Measurements from ENCODE around the gene MAGEB4.

MAGEB4 gene

GRCh38 chrX:30219372-30219771 lies 22.4 kb upstream of the MAGEB4 start:
- H3K36me3 Mint-ChIP-seq (ENCODE audit: low read depth), result no peaks in the 10 kb centered on the region
- no peak for TF ChIP-seq CTCF (IDR thresholded peaks at IDR 0.05; ENCODE audit: unreplicated experiment in 3 of 3)
- H3K27ac Mint-ChIP-seq, result no peak overlapping the region
- H3K4me1 Mint-ChIP-seq, result peaks cover 9% of the 10 kb centered on the region
- peaks cover 3% of the 10 kb centered on the region for H3K27me3 Mint-ChIP-seq (ENCODE audit: low read depth)
- H3K9me3 Mint-ChIP-seq, result no peaks in the 10 kb centered on the region
- H3K4me3 Mint-ChIP-seq, result no peak overlapping the region

GRCh38 chrX:30220661-30221060 lies 21.1 kb upstream of the MAGEB4 start:
- no peak overlapping the region for H3K27ac Mint-ChIP-seq
- H3K9me3 Mint-ChIP-seq, result no peaks in the 10 kb centered on the region
- H3K36me3 Mint-ChIP-seq (ENCODE audit: low read depth), result no peaks in the 10 kb centered on the region
- peaks cover 3% of the 10 kb centered on the region for H3K27me3 Mint-ChIP-seq (ENCODE audit: low read depth)
- H3K4me1 Mint-ChIP-seq, result peaks cover 15% of the 10 kb centered on the region
- TF ChIP-seq CTCF (IDR thresholded peaks at IDR 0.05; ENCODE audit: unreplicated experiment in 3 of 3), result no peak
- H3K4me3 Mint-ChIP-seq, result no peak overlapping the region

- no peaks in the 10 kb centered on the region for H3K36me3 Mint-ChIP-seq (ENCODE audit: low read depth)
- TF ChIP-seq CTCF (IDR thresholded peaks at IDR 0.05; ENCODE audit: unreplicated experiment in 3 of 3), result no peak
- H3K4me1 Mint-ChIP-seq, result peaks cover 15% of the 10 kb centered on the region
- no peaks in the 10 kb centered on the region for H3K27me3 Mint-ChIP-seq (ENCODE audit: low read depth)
- peak overlapping the region in 2 of 3 experiments; percentile 36 to 72 for H3K27ac Mint-ChIP-seq
- H3K4me3 Mint-ChIP-seq, result no peak overlapping the region
- no peaks in the 10 kb centered on the region for H3K9me3 Mint-ChIP-seq
Observed at GRCh38 chrX:30224536-30224935, 17.3 kb upstream of the MAGEB4 start.

GRCh38 chrX:30228526-30228925 lies 13.3 kb upstream of the MAGEB4 start:
- H3K27me3 Mint-ChIP-seq (ENCODE audit: low read depth), result no peaks in the 10 kb centered on the region
- no peak overlapping the region for H3K27ac Mint-ChIP-seq
- H3K36me3 Mint-ChIP-seq (ENCODE audit: low read depth), result no peaks in the 10 kb centered on the region
- H3K4me3 Mint-ChIP-seq, result no peak overlapping the region
- H3K9me3 Mint-ChIP-seq, result no peaks in the 10 kb centered on the region
- no peak for TF ChIP-seq CTCF (IDR thresholded peaks at IDR 0.05; ENCODE audit: unreplicated experiment in 3 of 3)
- H3K4me1 Mint-ChIP-seq, result peaks cover 15% of the 10 kb centered on the region

GRCh38 chrX:30230395-30230794 lies 11.4 kb upstream of the MAGEB4 start, which contains the start of gene MAGEB3:
MAGEB3 (plus strand) TSS chrX:30230657; CDS start chrX:30235925, 5,268 bp downstream.
- no peak for TF ChIP-seq CTCF (IDR thresholded peaks at IDR 0.05; ENCODE audit: unreplicated experiment in 3 of 3)
- H3K4me3 Mint-ChIP-seq, result no peak within 1 kb of the TSS
- H3K36me3 Mint-ChIP-seq (ENCODE audit: low read depth), result no peaks in the 10 kb centered on the region
- no peaks in the 10 kb centered on the region for H3K4me1 Mint-ChIP-seq
- no peak within 1 kb of the TSS for H3K27ac Mint-ChIP-seq
- no peaks in the 10 kb centered on the region for H3K27me3 Mint-ChIP-seq (ENCODE audit: low read depth)
- H3K9me3 Mint-ChIP-seq, result no peaks in the 10 kb centered on the region

GRCh38 chrX:30246769-30247489 lies 5.1 kb downstream of the MAGEB4 start, which contains the start of gene MAGEB1:
MAGEB1 (plus strand) TSS chrX:30247146; CDS start chrX:30250494, 3,348 bp downstream.
- Mint-ChIP-seq H3K27me3 (ENCODE audit: low read depth) (no peaks in the 10 kb centered on the region), H3K9me3 (peaks cover 5% of the 10 kb centered on the region), H3K27ac (no peak within 1 kb of the TSS), H3K36me3 (ENCODE audit: low read depth) (no peaks in the 10 kb centered on the region), H3K4me3 (no peak within 1 kb of the TSS), H3K4me1 (no peaks in the 10 kb centered on the region)
- no peak for TF ChIP-seq CTCF (IDR thresholded peaks at IDR 0.05; ENCODE audit: unreplicated experiment in 3 of 3)

Measured in nephron (organoid).